ENCODE data around the gene POP4. TPM values are rescaled to one million over a fixed set of nuclear protein-coding genes. Genes with fewer than 3 reads are reported as not detected.

Gene POP4
- total and polyA plus RNA-seq, 2 of the 13 experiments (the other 11 are each of a cell fraction or from before 2014, with no cell fraction given) = 32.2 to 84.0 TPM

DNA sequence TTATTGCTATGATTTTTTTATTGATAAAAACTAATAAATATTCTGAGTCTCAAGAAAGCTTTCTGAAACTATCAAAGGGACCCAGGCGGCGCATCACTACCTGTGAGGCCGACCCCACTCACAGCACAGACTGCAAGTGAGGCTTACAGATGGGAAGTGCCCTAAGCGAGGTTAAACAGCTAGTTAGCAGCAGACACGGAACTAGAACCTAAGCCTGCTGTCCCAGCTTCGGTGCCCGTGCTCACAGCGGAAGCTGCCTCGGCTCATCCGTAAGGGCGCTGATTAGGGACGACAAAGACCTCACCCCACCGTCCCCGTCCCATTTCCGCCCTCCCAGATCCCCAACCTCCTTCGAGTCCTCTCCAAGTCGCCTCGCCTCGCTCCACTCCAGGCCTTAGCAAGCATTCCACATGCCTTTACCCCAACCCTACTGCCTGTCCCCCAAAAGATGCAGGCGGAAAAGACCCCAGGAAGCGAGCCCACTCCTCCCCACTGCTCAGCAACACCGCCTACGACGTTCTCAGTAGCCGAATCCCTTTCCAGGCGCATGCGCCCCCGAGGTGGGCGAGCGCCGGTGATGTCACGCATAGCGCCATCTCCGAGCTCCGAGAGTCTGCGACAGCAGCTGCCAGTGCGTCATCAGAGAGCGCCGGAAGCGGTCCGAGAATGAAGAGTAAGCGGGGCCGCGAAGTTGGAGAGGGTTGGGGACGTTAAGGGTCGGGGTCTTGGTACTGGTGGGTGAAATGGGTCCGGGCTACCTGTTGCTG, at the start of gene POP4 (continued):
- TF ChIP-seq NFYC (CRISPR knock-in tag; IDR thresholded peaks at IDR 0.05) (no peak), NCOA5 (CRISPR knock-in tag; IDR thresholded peaks at IDR 0.05) (no peak), ZNF331 (CRISPR knock-in tag; IDR thresholded peaks at IDR 0.05) (peak; percentile 67; the same call in 1 of the 2 replicates), NFATC3 (CRISPR knock-in tag; IDR thresholded peaks at IDR 0.05) (no peak)
- TF ChIP-seq, protein P1, sequence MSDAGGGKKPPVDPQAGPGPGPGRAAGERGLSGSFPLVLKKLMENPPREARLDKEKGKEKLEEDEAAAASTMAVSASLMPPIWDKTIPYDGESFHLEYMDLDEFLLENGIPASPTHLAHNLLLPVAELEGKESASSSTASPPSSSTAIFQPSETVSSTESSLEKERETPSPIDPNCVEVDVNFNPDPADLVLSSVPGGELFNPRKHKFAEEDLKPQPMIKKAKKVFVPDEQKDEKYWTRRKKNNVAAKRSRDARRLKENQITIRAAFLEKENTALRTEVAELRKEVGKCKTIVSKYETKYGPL (CRISPR knock-in tag; IDR thresholded peaks at IDR 0.05) = no peak
- TF ChIP-seq, protein P2, sequence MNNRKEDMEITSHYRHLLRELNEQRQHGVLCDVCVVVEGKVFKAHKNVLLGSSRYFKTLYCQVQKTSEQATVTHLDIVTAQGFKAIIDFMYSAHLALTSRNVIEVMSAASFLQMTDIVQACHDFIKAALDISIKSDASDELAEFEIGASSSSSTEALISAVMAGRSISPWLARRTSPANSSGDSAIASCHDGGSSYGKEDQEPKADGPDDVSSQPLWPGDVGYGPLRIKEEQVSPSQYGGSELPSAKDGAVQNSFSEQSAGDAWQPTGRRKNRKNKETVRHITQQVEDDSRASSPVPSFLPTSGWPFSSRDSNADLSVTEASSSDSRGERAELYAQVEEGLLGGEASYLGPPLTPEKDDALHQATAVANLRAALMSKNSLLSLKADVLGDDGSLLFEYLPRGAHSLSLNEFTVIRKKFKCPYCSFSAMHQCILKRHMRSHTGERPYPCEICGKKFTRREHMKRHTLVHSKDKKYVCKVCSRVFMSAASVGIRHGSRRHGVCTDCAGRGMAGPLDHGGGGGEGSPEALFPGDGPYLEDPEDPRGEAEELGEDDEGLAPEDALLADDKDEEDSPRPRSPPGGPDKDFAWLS (CRISPR knock-in tag; IDR thresholded peaks at IDR 0.05; ENCODE audit: borderline replicate concordance) = no peak
- TF ChIP-seq, protein P3, sequence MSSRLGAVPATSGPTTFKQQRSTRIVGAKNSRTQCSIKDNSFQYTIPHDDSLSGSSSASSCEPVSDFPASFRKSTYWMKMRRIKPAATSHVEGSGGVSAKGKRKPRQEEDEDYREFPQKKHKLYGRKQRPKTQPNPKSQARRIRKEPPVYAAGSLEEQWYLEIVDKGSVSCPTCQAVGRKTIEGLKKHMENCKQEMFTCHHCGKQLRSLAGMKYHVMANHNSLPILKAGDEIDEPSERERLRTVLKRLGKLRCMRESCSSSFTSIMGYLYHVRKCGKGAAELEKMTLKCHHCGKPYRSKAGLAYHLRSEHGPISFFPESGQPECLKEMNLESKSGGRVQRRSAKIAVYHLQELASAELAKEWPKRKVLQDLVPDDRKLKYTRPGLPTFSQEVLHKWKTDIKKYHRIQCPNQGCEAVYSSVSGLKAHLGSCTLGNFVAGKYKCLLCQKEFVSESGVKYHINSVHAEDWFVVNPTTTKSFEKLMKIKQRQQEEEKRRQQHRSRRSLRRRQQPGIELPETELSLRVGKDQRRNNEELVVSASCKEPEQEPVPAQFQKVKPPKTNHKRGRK (CRISPR knock-in tag; IDR thresholded peaks at IDR 0.05) = no peak
- TF ChIP-seq, protein P4, sequence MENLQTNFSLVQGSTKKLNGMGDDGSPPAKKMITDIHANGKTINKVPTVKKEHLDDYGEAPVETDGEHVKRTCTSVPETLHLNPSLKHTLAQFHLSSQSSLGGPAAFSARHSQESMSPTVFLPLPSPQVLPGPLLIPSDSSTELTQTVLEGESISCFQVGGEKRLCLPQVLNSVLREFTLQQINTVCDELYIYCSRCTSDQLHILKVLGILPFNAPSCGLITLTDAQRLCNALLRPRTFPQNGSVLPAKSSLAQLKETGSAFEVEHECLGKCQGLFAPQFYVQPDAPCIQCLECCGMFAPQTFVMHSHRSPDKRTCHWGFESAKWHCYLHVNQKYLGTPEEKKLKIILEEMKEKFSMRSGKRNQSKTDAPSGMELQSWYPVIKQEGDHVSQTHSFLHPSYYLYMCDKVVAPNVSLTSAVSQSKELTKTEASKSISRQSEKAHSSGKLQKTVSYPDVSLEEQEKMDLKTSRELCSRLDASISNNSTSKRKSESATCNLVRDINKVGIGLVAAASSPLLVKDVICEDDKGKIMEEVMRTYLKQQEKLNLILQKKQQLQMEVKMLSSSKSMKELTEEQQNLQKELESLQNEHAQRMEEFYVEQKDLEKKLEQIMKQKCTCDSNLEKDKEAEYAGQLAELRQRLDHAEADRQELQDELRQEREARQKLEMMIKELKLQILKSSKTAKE (CRISPR knock-in tag; IDR thresholded peaks at IDR 0.05; ENCODE audit: borderline replicate concordance) = no peak
- TF ChIP-seq, protein P5, sequence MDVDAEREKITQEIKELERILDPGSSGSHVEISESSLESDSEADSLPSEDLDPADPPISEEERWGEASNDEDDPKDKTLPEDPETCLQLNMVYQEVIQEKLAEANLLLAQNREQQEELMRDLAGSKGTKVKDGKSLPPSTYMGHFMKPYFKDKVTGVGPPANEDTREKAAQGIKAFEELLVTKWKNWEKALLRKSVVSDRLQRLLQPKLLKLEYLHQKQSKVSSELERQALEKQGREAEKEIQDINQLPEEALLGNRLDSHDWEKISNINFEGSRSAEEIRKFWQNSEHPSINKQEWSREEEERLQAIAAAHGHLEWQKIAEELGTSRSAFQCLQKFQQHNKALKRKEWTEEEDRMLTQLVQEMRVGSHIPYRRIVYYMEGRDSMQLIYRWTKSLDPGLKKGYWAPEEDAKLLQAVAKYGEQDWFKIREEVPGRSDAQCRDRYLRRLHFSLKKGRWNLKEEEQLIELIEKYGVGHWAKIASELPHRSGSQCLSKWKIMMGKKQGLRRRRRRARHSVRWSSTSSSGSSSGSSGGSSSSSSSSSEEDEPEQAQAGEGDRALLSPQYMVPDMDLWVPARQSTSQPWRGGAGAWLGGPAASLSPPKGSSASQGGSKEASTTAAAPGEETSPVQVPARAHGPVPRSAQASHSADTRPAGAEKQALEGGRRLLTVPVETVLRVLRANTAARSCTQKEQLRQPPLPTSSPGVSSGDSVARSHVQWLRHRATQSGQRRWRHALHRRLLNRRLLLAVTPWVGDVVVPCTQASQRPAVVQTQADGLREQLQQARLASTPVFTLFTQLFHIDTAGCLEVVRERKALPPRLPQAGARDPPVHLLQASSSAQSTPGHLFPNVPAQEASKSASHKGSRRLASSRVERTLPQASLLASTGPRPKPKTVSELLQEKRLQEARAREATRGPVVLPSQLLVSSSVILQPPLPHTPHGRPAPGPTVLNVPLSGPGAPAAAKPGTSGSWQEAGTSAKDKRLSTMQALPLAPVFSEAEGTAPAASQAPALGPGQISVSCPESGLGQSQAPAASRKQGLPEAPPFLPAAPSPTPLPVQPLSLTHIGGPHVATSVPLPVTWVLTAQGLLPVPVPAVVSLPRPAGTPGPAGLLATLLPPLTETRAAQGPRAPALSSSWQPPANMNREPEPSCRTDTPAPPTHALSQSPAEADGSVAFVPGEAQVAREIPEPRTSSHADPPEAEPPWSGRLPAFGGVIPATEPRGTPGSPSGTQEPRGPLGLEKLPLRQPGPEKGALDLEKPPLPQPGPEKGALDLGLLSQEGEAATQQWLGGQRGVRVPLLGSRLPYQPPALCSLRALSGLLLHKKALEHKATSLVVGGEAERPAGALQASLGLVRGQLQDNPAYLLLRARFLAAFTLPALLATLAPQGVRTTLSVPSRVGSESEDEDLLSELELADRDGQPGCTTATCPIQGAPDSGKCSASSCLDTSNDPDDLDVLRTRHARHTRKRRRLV (CRISPR knock-in tag; IDR thresholded peaks at IDR 0.05) = no peak
- TF ChIP-seq, protein P6, sequence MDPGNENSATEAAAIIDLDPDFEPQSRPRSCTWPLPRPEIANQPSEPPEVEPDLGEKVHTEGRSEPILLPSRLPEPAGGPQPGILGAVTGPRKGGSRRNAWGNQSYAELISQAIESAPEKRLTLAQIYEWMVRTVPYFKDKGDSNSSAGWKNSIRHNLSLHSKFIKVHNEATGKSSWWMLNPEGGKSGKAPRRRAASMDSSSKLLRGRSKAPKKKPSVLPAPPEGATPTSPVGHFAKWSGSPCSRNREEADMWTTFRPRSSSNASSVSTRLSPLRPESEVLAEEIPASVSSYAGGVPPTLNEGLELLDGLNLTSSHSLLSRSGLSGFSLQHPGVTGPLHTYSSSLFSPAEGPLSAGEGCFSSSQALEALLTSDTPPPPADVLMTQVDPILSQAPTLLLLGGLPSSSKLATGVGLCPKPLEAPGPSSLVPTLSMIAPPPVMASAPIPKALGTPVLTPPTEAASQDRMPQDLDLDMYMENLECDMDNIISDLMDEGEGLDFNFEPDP (CRISPR knock-in tag; conservative IDR thresholded peaks at IDR 0.05) = no peak
- TF ChIP-seq, protein P7, sequence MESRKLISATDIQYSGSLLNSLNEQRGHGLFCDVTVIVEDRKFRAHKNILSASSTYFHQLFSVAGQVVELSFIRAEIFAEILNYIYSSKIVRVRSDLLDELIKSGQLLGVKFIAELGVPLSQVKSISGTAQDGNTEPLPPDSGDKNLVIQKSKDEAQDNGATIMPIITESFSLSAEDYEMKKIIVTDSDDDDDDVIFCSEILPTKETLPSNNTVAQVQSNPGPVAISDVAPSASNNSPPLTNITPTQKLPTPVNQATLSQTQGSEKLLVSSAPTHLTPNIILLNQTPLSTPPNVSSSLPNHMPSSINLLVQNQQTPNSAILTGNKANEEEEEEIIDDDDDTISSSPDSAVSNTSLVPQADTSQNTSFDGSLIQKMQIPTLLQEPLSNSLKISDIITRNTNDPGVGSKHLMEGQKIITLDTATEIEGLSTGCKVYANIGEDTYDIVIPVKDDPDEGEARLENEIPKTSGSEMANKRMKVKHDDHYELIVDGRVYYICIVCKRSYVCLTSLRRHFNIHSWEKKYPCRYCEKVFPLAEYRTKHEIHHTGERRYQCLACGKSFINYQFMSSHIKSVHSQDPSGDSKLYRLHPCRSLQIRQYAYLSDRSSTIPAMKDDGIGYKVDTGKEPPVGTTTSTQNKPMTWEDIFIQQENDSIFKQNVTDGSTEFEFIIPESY (CRISPR knock-in tag; IDR thresholded peaks at IDR 0.05) = 0 out of 2 replicates have a peak, but pooled peaks have one; percentile 23
